ENCODE data around the gene PCDHGB1.
"Not testable (repeated sequence)": the region's sequence is repeated elsewhere in the genome, so short reads cannot be mapped to it uniquely, and the experiment has no call there.

Gene PCDHGB1

DNA sequence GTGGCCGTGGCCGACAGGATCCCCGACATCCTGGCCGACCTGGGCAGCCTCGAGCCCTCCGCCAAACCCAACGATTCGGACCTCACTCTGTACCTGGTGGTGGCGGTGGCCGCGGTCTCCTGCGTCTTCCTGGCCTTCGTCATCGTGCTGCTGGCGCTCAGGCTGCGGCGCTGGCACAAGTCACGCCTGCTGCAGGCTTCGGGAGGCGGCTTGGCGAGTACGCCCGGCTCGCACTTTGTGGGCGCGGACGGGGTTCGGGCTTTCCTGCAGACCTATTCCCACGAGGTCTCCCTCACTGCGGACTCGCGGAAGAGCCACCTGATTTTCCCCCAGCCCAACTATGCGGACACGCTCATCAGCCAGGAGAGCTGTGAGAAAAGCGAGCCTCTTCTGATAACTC lies 3.9 kb upstream of the PCDHGB1 start:
- DNase-seq, result not testable (repeated sequence)

DNA sequence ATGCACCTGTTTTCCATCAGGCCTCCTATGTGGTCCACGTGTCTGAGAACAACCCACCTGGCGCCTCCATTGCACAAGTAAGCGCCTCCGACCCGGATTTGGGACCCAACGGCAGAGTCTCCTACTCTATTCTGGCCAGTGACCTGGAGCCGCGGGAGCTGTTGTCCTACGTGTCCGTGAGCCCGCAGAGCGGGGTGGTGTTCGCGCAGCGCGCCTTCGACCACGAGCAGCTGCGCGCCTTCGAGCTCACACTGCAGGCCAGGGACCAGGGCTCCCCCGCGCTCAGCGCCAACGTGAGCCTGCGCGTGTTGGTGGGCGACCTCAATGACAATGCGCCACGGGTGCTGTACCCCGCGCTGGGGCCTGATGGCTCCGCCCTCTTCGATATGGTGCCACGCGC lies 1.7 kb downstream of the PCDHGB1 start:
- no peak for DNase-seq

DNA sequence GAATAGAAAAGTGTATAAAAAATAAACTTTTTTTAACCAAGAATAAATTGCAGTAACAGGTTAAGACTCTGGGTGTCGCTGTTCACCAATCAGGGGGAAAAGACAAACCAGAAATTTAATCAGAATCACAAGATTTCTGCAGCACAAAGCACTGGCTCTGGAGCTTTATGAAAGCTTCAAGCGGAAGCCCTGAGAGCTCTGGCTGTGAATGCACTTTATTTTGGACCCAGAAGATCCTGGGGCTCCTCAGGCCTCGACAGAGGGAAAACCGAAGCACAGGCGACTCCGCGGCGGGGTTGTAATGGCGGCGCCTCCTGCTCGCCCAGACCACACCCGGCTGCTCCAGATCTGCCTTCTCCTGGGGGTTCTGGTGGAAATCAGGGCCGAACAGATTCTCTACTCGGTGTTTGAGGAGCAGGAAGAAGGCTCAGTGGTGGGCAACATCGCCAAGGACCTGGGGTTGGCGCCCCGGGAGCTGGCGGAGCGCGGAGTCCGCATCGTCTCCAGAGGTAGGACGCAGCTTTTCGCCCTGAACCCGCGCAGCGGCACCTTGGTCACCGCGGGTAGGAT lies 5.1 kb downstream of the PCDHGB1 start, which contains the start of gene PCDHGA4:
Gene PCDHGA4 (plus strand): TSS at position 122 of the 570 bp plus-strand sequence. CDS start 87 bp downstream, at position 209.
- no peak for DNase-seq

DNA sequence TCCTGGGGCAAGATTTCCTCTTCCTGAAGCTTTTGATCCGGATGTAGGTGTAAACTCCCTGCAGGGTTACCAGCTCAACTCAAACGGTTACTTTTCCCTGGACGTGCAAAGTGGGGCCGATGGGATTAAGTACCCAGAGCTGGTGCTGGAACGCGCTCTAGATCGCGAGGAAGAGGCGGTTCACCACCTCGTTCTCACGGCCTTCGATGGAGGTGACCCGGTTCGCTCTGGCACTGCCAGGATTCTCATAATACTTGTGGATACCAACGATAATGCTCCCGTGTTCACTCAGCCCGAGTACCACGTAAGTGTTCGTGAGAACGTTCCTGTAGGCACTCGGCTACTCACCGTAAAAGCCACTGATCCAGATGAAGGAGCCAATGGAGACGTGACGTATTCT lies 5.7 kb downstream of the PCDHGB1 start:
- no peak for DNase-seq

DNA sequence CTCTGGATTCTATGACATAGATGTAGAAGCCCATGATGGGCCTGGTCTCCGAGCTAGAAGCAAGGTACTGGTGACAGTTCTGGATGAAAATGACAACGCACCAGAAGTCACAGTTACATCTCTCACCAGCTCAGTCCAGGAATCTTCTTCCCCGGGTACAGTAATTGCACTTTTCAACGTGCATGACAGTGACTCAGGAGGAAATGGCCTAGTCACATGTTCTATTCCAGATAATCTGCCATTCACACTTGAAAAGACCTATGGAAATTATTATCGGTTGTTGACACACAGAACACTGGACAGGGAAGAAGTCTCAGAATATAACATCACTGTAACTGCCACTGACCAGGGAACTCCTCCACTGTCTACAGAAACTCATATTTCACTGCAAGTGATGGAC lies 6.2 kb downstream of the PCDHGB1 start:
- DNase-seq, result no peak

DNA sequence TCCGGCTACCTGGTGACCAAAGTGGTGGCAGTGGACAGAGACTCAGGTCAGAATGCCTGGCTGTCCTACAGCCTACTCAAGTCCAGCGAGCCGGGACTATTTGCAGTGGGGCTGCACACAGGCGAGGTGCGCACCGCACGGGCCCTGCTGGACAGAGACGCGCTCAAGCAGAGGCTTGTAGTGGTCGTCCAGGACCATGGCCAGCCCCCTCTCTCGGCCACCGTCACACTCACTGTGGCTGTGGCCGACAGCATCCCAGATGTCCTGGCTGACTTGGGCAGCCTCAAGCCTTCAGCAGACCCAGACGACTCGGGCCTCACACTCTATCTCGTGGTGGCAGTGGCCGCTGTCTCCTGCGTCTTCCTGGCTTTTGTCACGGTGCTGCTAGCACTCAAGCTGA lies 7.1 kb downstream of the PCDHGB1 start:
- no peak for DNase-seq

DNA sequence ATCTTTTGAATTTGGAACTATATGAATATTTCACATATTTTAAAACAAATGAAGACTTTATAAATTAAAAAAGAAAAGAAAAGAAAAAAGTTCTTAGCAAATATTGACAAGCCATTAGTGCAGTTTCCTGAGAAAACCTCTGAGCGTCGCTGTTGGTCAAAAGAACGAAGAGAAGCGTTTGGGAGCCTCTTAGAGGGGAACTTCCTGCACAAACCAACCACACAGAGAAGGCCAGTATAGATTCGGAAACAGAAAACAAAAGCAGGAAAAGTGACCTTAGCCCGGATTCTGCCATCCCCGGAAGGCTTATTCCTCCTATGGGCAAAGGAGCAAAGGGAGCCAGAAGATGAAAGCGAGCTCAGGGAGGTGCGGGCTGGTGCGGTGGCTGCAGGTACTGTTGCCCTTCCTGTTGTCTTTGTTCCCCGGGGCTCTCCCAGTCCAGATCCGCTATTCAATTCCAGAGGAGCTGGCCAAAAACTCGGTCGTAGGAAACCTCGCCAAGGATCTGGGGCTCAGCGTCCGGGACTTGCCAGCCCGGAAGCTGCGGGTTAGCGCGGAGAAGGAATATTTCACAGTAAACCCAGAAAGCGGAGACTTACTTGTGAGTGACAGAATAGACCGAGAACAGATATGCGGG lies 10.0 kb downstream of the PCDHGB1 start, which contains the start of gene PCDHGB2:
Gene PCDHGB2 (plus strand): TSS at position 205 of the 637 bp plus-strand sequence. CDS start 142 bp downstream, at position 347.
- no peak for DNase-seq

DNA sequence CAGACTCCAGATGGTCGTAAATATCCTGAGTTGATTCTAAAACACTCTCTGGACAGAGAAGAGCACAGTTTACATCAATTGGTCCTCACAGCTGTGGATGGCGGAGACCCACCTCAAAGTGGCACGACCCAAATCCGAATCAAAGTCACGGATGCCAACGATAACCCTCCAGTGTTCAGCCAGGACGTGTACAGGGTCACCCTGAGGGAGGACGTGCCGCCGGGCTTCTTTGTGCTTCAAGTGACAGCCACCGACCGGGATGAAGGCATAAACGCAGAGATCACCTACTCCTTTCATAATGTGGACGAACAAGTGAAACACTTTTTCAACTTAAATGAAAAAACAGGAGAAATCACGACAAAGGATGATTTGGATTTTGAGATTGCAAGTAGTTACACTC lies 10.8 kb downstream of the PCDHGB1 start:
- no peak for DNase-seq

DNA sequence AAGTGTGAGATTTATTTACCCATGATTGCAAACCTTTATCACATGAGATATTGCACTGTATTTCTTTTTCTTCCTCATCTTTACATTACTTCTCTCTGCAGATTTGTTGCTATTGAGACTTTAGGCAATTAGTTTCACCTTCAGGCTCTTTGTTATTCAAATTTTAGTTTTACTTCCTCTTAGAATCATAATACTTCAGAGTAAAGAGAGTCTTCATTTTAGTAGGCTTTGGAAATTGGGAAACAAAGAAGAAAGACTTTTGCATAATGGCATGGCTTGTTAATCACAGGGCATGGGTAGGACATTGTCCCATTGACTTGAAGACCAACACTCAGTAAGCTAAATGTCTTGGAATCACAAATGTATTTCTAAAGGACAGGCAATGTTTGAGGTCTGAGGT lies 12.8 kb downstream of the PCDHGB1 start:
- DNase-seq, result no peak

DNA sequence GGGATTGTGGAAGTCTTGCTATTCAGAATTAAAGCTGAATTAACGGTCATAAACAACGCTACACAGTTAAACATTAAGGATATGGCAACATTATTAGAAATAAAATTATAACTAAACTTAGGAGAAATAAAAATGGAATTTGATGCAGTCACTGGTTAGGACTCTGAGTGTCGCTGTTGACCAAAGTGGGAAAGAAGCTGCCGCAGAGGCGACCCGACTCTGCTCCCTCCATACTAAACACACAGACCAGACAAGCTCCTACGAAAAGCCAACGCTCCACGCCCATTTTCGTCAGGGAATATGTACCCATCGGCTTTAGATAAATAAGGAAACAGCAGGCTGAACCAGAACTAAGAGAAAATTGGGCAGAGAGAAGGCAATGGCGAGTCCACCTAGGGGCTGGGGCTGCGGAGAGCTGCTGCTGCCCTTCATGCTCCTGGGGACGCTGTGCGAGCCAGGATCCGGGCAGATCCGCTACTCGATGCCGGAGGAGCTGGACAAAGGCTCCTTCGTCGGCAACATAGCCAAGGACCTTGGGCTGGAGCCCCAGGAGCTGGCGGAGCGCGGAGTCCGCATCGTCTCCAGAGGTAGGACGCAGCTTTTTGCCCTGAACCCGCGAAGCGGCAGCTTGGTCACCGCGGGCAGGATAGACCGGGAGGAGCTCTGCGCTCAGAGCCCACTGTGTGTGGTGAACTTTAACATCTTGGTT lies 14.2 kb downstream of the PCDHGB1 start, which contains the start of gene PCDHGA5:
Gene PCDHGA5 (plus strand): TSS at position 211 of the 709 bp plus-strand sequence. CDS start 169 bp downstream, at position 380.
- no peak for DNase-seq

DNA sequence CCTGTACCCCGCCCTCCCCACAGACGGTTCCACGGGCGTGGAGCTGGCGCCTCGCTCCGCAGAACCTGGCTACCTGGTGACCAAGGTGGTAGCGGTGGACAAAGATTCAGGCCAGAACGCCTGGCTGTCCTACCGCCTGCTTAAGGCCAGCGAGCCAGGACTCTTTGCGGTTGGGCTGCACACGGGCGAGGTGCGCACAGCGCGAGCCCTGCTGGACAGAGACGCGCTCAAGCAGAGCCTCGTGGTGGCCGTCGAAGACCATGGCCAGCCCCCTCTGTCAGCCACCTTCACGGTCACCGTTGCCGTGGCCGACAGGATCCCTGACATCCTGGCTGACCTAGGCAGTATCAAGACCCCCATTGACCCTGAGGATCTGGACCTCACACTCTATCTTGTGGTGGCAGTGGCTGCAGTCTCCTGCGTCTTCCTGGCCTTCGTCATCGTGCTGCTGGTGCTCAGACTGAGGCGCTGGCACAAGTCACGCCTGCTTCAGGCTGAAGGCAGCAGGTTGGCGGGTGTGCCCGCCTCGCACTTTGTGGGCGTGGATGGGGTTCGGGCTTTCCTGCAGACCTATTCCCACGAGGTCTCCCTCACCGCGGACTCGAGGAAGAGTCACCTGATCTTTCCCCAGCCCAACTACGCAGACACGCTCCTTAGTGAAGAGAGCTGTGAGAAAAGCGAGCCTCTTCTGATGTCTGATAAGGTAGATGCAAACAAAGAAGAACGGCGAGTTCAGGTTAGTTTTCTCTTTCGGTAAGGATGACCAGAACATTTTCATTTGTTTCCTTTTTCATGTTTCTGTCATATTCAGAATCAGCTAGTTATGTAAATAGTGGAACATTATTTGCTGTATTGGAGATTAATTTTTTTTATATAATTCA lies 16.4 kb downstream of the PCDHGB1 start:
- DNase-seq, result no peak

DNA sequence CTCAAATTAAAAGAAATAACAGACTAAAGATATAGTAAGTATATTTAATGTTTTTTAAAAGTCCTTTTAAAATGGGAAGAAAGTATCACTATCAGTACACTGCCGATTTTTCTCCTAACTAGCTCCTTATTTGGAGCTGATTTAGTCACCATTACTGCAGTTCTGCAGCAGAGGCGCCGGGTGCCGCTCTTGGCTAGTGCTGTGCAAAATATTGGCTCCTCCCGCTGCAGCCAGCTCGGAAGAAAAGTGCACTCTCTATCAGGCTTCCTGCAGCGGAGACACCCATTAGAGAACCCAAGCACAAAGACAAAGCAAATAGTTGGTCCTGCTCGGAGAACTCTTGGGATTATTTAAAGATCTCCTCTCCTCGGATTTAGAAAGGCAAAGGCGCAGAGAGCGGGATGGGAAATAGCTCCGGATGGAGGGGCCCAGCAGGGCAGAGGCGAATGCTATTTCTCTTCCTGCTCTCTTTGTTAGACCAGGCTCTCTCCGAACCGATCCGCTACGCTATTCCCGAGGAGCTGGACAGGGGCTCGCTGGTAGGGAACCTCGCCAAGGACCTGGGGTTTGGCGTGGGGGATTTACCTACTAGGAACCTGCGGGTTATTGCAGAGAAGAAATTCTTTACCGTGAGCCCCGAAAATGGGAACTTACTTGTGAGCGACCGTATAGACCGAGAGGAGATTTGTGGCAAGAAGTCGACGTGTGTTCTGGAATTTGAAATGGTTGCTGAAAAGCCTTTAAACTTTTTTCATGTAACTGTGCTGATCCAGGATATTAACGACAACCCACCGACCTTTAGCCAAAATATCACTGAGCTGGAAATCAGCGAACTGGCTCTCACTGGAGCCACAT lies 20.3 kb downstream of the PCDHGB1 start, which contains the start of gene PCDHGB3:
Gene PCDHGB3 (plus strand): TSS at position 249 of the 855 bp plus-strand sequence. CDS start 153 bp downstream, at position 402.
- no peak for DNase-seq

DNA sequence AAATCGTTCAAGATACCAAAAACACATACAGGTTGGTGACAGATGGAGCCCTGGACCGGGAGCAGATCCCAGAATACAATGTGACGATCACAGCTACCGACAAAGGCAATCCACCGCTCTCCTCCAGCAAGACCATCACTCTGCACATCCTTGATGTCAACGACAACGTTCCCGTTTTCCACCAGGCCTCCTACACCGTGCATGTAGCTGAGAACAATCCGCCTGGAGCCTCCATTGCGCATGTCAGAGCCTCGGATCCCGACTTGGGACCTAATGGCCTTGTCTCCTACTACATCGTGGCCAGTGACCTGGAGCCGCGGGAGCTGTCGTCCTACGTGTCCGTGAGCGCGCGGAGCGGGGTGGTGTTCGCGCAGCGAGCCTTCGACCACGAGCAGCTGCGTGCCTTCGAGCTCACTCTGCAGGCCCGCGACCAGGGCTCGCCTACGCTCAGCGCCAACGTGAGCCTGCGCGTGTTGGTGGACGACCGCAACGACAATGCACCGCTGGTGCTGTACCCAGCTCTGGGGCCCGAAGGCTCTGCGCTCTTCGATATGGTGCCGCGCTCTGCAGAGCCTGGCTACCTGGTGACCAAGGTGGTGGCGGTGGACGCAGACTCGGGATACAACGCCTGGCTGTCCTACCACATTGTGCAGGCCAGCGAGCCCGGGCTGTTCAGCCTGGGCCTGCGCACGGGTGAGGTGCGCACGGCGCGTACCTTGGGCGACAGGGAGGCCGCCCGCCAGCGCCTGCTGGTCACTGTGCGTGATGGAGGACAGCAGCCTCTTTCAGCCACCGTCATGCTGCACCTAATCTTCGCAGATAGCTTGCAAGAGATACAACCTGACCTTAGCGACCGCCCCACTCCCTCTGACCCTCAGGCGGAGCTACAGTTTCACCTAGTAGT lies 21.9 kb downstream of the PCDHGB1 start:
- DNase-seq, result no peak

DNA sequence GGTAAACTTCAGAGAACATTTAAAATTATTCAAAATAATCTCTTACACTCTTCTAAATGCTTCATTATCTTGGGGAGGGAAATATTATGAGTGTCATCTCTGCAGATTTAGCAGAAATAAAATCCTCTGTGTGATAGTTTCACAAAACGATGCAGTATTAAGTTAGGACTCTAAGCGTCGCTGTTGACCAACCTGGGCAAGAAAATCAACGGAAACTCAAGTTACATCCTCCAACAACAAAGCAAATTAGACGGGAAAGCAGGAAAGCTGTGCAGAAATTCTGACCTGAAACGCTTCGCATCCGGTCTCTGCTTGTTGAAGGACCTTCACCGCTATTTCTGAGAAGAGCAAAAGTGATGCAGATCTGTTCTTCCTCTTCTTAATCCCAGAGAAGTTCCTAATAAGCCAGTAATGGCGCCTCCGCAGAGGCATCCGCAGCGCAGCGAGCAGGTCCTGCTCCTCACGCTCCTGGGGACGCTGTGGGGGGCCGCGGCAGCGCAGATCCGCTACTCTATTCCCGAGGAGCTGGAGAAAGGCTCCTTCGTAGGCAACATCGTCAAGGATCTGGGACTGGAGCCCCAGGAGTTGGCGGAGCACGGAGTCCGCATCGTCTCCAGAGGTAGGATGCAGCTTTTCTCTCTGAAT lies 23.9 kb downstream of the PCDHGB1 start, which contains the start of gene PCDHGA6:
Gene PCDHGA6 (plus strand): TSS at position 219 of the 645 bp plus-strand sequence. CDS start 193 bp downstream, at position 412.
- no peak for DNase-seq

DNA sequence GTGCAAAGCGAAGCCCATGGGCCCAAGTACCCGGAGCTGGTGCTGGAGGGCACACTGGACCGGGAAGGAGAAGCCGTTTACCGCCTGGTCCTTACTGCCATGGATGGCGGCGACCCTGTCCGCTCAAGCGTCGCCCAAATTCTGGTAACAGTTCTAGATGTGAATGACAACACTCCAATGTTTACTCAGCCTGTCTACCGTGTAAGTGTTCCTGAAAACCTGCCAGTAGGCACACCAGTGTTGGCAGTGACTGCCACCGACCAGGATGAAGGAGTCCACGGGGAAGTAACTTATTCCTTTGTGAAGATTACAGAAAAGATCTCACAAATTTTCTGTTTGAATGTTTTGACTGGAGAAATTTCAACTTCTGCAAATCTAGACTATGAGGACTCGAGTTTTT lies 24.7 kb downstream of the PCDHGB1 start:
- DNase-seq, result no peak

DNA sequence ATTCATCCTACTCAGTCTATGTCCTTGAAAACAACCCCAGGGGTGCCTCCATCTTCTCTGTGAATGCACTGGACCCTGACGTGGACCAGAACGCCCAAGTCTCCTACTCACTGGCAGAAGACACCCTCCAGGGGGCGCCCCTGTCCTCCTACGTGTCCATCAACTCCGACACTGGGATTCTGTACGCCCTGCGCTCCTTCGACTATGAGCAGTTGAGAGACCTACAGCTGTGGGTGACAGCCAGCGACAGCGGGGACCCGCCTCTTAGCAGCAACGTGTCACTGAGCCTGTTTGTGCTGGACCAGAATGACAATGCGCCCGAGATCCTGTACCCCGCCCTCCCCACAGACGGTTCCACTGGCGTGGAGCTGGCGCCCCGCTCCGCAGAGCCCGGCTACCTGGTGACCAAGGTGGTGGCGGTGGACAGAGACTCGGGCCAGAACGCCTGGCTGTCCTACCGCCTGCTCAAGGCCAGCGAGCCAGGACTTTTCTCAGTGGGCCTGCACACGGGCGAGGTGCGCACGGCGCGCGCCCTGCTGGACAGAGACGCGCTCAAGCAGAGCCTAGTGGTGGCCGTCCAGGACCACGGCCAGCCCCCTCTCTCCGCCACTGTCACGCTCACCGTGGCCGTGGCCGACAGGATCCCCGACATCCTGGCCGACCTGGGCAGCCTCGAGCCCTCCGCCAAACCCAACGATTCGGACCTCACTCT lies 25.7 kb downstream of the PCDHGB1 start:
- DNase-seq, result not testable (repeated sequence)

DNA sequence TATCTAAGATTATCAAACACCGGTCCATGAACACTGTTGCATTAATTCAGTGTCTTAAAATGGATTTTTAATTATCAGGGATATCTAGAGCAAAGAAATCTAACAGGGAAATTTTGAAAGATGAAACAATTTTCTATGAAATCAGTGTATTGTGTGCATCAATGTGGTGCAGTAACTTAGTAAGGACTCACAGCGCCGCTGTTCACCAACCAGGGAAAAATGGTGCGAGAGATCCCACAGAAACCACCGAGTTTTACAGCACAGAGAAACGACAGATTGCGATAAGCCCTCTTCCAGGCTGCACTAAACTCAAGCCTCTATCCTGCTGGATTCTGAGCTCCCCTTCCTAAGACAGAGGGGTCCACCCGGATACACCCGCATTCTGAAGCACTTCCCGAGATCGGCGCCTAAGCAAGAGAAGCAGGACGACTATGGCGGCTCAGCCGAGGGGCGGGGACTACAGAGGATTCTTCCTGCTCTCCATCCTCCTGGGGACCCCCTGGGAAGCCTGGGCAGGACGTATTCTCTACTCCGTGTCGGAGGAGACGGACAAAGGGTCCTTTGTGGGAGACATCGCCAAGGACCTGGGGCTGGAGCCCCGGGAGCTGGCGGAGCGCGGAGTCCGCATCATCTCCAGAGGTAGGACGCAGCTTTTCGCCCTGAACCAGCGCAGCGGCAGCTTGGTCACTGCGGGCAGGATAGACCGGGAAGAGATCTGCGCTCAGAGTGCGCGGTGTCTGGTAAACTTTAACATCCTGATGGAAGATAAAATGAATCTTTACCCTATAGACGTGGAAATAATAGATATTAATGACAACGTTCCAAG lies 32.8 kb downstream of the PCDHGB1 start, which contains the start of gene PCDHGA7:
Gene PCDHGA7 (plus strand): TSS at position 274 of the 826 bp plus-strand sequence. CDS start 158 bp downstream, at position 432.
- DNase-seq, result no peak

DNA sequence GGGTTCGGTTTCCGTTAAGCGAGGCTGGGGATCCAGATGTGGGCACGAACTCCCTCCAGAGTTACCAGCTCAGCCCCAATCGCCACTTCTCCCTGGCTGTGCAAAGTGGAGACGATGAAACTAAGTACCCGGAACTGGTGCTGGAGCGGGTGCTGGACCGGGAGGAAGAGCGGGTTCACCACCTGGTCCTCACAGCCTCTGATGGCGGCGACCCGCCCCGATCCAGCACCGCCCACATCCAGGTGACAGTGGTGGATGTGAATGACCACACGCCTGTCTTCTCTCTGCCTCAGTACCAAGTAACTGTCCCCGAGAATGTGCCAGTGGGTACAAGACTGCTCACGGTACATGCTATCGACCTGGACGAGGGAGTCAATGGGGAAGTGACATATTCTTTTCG lies 33.4 kb downstream of the PCDHGB1 start:
- no peak for DNase-seq

All from activated CD4-positive, CD25-positive, alpha-beta regulatory T cell treated with anti-CD3 and anti-CD28 coated beads, Interleukin-2, amount 50 U/mL, for 72 hours (primary cell).